Erythroblast (primary cell): ENCODE data around the gene KIN.
"Not testable (repeated sequence)": the region's sequence is repeated elsewhere in the genome, so short reads cannot be mapped to it uniquely, and the experiment has no call there.

ENCODE experiments used
- DNase-seq, 2 experiments: peaks; one replicate each; lab custom pipeline; 2025; lab: John Stamatoyannopoulos, UW
- GATA1 ChIP-seq: IDR thresholded peaks from 2 replicates; pipeline ENCODE4 v1.6.1; 2011; ENCODE audit warnings: low read depth, mild to moderate bottlenecking, control low read depth, low read length, moderate library complexity
- POLR2A ChIP-seq: IDR thresholded peaks from 2 replicates; pipeline ENCODE4 v1.6.1; 2011; ENCODE audit warnings: mild to moderate bottlenecking, low read length

KIN gene, protein sequence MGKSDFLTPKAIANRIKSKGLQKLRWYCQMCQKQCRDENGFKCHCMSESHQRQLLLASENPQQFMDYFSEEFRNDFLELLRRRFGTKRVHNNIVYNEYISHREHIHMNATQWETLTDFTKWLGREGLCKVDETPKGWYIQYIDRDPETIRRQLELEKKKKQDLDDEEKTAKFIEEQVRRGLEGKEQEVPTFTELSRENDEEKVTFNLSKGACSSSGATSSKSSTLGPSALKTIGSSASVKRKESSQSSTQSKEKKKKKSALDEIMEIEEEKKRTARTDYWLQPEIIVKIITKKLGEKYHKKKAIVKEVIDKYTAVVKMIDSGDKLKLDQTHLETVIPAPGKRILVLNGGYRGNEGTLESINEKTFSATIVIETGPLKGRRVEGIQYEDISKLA

DNA sequence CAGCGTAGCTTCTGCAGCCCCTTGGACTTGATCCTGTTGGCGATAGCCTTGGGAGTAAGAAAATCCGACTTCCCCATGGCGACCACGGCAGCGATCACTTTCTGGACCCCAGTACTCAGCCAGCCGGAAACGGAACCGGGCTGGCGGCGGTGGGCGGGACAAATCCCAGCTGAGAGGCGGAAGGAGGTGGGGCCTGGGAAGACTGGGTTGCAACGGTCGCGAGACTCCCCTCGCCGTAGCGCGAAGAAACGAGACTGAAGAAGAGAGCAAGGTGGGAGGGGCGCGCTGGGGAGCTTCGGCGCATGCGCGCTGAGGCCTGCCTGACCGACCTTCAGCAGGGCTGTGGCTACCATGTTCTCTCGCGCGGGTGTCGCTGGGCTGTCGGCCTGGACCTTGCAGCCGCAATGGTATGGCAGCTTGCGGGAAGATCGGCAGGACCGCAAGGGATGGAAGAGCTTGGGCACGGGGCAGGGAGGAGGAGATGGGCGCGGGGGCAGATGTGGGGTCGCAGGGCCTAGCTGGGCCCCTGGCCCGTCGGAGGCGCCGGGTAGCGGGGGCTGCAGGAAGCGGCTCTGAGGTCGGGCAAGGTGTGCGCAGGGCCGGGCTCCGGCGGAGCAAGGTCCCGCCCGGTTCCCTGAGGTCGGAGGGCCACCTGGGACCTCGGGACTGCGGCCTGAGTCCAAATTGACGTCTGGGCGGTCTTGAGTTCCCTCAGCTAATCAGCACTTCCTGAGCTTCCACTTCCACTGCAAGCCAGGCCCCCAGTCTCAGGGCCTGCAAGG, at the start of gene KIN, which contains the start of gene ATP5F1C:
KIN (minus strand) TSS at position 137 of the 782 bp plus-strand sequence; CDS start at position 77, 60 bp downstream.
ATP5F1C (plus strand) TSS at position 321 of the 782 bp plus-strand sequence; CDS start at position 352, 31 bp downstream.
- TF ChIP-seq POLR2A = peak; percentile 87
- no peak for TF ChIP-seq GATA1
- DNase-seq = peak; percentile 97 to 98

DNA sequence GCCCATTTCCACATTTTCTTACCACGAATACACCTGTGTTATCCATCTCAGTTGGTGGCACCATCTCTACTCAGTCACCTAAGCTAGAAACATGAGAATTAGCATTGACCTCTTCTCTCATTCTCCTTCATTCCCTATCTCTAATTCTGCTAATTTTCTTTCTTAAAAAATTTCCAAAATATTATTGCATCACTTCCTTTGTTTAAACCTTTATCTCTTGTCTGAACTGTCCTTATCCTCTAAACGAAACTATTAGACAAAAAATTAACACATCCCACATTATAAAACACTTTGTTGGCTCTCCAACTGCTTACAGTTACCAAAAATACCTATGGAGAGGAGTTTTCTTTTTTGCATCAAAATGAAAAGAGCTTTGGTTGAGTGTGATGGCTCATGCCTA, 48.8 kb upstream of the KIN start:
- TF ChIP-seq GATA1 (no peak), POLR2A (no peak)
- DNase-seq = no peak

DNA sequence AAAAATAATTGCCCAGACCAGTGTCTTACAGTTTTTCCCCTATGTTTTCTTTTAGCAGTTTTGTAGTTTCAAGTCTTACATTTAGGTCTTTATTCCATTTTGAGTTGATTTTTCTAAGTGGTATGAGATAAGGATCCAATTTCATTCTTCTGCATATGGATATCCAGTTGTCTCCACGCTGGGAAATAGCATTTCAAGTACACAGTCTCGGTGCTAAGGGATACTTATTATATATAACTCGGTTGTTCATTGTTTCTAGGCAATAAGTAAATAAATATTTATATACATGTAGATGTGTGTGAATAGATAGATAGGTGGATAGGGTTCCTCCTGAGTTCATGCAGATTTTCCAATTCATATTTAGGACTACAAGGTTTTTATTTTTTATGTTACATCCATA, 46.5 kb upstream of the KIN start:
- no peak for TF ChIP-seq POLR2A
- TF ChIP-seq GATA1 = no peak
- DNase-seq = no peak

DNA sequence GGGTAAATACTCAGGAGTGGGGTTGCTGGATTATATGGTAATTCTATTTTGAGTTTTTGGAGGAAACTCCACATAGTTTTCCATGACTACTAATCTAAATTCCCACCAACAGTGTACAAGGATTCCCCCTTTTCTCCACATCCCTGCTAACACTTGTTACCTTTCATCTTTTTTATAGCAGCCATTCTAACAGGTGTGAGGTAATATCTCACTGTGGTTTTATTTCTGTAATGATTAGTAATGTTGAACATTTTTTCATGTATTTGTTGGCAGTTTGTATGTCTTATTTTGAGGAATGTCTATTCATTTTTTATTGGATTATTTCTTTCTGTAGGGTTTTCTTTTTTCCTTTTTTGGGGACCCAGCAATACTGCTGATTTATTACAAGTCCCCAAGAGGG, 45.4 kb upstream of the KIN start:
- TF ChIP-seq POLR2A (no peak), GATA1 (no peak)
- DNase-seq = no peak

DNA sequence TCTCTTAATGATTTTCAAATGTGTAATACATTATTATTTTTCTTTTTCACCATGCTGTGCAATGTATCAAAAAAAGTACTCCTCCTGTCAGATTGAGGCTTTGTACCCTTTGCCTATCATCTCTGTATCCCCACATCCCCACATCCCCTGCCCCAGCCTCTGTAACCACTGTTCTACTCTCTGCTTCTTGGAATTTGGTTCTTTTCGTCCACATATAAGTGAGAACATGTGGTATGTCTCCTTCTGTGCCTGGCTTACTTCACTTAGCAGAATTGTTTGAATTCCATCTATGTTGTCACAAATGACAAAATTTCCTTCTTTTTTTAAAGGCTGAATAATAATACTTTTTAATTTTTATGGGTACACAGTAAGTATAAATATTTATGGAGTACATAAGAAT, 44.3 kb upstream of the KIN start:
- DNase-seq = no peak
- TF ChIP-seq GATA1 (no peak), POLR2A (no peak)

DNA sequence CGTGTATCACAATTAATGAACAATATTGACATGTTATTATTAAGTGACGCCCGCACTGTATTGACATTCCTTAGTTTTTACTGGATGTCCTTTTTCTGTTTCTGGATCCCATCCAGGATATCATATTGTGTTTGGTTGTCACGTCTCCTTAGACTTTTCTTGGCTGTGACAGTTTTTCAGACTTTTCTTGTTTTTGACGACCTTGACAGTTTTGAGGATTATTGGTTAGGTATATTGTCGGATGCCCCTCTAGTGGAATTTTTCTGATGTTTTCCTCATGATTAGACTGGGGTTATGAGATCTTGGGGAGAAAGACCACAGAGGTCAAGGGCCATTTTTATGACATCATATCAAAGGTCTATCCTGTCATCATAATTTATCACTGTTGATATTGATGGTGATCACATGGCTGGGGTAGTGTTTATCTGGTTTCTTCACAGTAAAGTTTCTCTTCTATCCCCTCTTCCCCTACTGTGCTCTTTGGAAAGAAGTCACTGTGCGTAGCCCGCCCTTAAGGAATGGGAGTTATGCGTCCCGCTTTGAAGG, 41.6 kb upstream of the KIN start:
- TF ChIP-seq POLR2A (no peak), GATA1 (no peak)
- no peak for DNase-seq

DNA sequence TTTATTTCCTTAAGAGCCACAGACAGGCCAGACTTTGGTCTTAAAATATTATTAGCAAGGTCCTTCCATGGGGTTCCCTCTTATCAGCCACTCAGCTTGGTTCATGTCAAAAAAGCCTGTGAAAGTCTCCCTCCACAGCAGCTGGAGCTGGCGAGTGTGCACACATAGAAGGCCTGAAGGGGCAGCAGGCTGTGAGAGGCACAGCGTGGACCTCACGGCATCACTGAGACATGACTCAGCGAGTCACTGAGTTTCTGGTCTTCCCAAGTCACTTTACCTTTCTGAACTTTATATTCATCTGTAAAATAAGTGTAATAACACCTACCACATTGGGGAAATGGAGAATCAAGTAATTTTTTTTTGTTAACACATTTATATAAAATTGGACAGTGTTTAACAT, 39.2 kb upstream of the KIN start:
- TF ChIP-seq GATA1 (no peak), POLR2A (no peak)
- peak; percentile 58 to 64 for DNase-seq

DNA sequence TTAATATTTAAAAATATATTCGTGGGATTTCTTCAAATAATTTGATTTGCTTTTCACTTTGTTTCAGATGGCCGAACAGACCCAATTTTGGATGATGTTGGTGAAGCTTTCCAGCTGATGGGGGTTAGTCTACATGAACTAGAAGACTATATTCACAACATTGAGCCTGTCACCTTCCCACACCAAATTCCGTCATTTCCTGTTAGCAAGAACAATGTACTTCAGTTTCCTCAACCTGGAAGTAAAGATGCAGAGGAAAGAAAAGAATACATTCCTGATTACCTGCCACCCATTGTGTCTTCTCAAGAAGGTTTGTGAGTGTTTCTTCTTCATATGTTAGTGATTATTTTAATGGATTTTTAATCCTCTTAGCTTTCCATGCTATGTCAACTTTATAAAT, 36.5 kb upstream of the KIN start:
- DNase-seq = no peak
- TF ChIP-seq GATA1 = no peak
- no peak for TF ChIP-seq POLR2A

DNA sequence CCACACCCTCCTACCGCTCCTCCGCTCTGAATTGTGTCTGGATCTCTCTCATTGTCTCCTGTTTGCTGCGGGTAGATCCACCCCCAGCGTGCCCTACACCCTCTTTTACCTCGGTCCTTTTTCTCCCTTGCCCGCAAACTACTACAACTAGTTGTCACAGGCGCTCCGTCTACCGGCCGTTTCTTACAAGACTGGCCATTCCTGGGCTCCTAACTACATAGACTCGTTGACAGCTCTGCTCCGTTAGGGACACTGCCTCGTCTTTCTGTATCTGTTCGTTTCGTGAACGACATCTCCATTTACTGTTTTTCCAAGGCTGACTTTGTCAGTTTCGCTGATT, 31.3 kb upstream of the KIN start:
- peak; percentile 75 to 77 for DNase-seq

DNA sequence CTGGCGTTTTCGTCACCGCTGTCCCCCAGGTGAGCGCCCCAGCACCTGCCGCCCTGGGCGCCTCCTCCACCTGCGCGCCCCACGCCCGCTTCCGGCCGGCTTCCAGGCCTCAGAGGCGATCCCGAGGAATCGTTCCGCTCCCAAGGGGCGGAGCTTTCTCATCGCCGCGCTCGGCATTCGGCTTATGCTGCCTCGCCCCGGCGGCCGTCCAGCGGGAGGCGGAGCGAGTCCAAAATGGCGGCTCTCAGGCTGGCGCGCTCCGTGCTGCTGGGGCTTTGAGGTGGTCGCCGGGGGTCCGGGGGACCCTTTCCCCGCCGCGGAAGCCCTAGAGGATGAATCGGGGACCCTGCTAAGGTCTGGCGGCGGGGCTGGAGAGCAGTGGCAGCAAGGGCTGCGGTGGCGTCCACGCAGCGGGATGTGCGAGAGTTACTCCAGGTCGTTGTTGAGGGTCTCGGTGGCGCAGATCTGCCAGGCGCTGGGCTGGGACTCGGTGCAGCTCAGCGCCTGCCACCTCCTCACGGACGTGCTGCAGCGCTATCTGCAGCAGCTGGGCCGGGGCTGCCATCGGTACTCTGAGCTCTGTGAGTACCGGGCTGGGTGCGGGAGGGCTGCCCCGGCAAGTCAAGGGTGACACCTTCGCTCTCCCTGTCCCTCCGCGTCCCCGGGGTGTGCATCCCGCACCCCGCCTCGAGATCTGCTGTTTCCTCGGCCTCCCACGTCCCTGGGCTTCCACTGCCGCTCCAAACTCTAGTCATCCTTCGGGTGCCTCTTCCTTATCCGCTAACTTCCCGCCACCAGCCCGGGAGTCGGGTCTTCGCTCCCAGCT, 30.7 kb upstream of the KIN start, which contains the start of gene TAF3:
TAF3 (plus strand) TSS at position 211 of the 826 bp plus-strand sequence; CDS start at position 416, 205 bp downstream.
- TF ChIP-seq POLR2A (peak; percentile 83), GATA1 (no peak)
- peak; percentile 92 to 95 for DNase-seq

More for the DNA sequence above, 31.3 kb upstream of the KIN start:
- TF ChIP-seq POLR2A (no peak), GATA1 (no peak)

DNA sequence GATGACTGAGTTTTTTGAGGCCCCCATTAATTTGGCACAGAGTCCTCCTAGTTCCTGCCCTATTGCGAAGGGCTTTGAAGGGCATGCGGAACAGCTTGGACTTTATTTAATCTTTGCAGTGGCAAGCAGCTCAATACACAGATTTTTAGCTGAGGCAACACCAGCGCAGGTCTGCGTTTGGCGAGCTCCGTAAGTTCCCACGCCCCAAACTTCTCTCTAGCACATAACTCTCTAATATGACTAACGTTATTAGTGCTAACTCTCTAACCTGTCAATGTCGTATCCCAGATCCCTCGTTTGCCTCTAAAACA, 30.1 kb upstream of the KIN start:
- TF ChIP-seq POLR2A = no peak
- TF ChIP-seq GATA1 = no peak
- DNase-seq = no peak

DNA sequence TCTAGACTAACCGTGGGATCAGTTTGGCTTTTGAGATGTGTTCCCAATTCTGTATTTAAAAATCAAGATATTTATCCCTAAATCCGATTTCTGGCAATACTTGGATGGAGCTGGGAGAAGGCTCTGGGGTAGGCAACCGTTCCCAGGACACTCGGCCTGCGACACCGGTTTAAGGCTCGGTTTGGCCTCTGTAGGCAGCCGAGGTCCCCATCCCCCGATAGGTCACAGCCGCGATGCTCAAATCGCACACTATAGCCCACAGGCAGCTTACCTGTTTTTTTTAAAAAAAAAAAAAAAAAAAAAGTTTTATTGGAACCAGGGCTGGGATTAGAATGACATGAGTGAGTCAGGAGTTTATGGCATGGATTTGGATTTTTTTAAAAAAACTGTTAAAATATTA, 29.8 kb upstream of the KIN start:
- no peak for TF ChIP-seq GATA1
- no peak for TF ChIP-seq POLR2A
- DNase-seq = peak in 1 of 2 experiments; percentile 12

DNA sequence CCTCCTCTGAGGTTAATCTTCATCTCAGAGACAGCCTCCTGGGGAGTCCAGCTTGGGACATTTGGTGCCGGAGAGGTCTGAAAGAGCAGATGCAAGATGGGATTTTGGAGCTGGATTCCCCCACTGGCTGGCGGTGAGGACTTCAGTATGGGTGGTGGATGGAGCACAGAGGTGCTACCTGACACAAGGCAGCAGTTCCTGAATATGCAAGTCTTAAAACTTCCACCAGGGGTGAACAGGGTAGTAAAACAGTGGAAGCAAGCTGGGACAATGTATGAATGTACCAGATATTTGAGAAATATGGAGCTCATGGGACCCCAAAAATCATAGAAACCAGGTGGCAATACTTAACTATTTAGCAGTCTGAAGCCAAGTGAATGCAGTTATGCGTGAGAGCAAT, 25.7 kb upstream of the KIN start:
- TF ChIP-seq POLR2A = no peak
- TF ChIP-seq GATA1 = no peak
- DNase-seq = no peak

DNA sequence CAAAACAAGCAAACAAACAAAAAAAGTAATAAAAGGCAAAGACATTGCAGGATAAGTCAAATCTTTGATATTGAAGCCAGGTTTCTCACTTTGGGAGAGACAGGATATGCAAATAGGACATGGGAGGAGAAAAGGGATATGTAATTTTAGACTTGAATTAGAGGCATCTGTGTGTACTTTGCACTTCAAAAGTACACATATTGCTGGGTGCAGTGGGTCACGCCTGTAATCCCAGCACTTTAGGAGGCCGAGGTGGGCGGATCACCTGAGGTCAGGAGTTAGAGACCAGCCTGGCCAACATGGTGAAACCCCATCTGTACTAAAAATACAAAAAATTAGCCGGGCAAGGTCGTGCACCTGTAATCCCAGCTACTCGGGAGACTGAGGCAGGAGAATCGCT, 23.9 kb upstream of the KIN start:
- not testable (repeated sequence) for DNase-seq
